HUDEP-2 (cell line): ENCODE measurements around the gene DHX29.

ENCODE experiments used
- DNase-seq, 76 experiments: peaks; one replicate each; lab custom pipeline; 2025; ENCODE audit not compliant: unreplicated experiment in 76 of 76; lab: John Stamatoyannopoulos, UW

Gene DHX29

DNA sequence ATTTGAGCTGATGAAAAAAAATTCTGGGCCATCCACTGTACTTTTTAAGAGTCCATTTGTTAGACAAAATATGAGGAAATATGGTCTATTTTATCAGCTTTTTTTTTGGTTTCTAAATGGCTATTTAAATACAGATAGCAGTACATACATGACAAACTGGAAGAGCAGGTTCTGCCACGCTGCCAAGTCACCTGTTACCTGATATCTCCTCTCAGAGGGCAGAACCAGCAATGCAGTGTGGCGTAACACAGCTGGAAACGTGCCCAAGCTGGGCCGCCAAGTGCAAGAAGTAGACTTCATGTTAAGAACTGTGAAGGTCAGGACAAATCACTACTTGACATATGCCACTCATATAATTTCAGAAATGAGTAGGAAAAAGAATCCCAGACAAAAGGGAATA, 88.5 kb downstream of the DHX29 start:
- no peak for DNase-seq

DNA sequence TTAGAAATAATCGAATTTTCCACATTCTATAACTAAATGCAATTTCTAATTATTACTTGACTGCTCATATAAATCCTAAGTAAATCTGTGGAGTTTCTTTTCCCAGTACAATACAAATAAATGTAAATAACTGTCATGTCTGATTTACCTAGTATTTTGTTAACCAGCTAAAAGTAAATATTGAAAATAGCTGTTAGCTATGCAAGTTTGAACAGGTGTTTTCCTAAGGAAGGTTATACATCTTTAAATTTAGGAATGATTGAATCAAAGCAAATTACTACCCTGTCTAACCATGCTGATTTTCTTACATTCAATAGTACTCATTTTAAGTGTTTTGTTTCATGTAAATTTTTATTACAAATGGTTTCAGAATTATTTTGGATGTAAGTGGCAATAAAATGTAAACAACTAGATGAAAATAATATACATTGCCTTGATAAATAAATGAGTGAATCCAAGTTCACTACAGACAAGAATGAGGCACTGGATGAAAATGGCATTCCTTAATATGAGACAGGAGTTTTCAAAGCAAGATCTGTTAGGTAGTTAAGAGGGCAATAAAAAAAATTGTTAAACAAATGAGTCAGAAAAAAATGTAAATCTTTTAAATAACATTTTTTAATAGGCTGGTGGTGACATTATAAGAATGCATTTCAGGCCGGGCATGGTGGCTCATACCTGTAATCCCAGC, 96.2 kb downstream of the DHX29 start:
- no peak for DNase-seq
